Mucosa of stomach (tissue), 1 donor: ENCODE results near the gene EMP3.

Experiments
- H3K27me3 ChIP-seq: one replicate; pipeline ENCODE4 v1.7.0; 2013; ENCODE audit warnings: mild to moderate bottlenecking, low read length; ENCODE audit not compliant: control insufficient read depth, insufficient read depth
- H3K36me3 ChIP-seq: one replicate; pipeline ENCODE4 v1.7.0; 2013; ENCODE audit warnings: low read length; ENCODE audit not compliant: control insufficient read depth, insufficient read depth
- H3K4me1 ChIP-seq: one replicate; pipeline ENCODE4 v1.7.0; 2013; ENCODE audit warnings: mild to moderate bottlenecking, low read length; ENCODE audit not compliant: control insufficient read depth, insufficient read depth
- H3K4me3 ChIP-seq: one replicate; pipeline ENCODE4 v1.7.0; 2013; ENCODE audit warnings: low read length
- H3K9ac ChIP-seq: one replicate; pipeline ENCODE4 v1.7.0; 2013; ENCODE audit warnings: mild to moderate bottlenecking, low read length, moderate library complexity
- H3K9me3 ChIP-seq: one replicate; pipeline ENCODE4 v1.7.0; 2013; ENCODE audit warnings: mild to moderate bottlenecking, low read length, moderate library complexity; ENCODE audit not compliant: control insufficient read depth
- donor health status: Pancreatic carcinoma.

Gene EMP3

GRCh38 chr19:48340995-48341394 lies 15.6 kb downstream of the EMP3 start:
- Histone ChIP-seq H3K4me3 (no peak overlapping the region), H3K27me3 (no peaks in the 10 kb centered on the region), H3K4me1 (no peaks in the 10 kb centered on the region), H3K9ac (no peak overlapping the region), H3K9me3 (no peaks in the 10 kb centered on the region), H3K36me3 (no peaks in the 10 kb centered on the region)

GRCh38 chr19:48341515-48342413 lies 16.4 kb downstream of the EMP3 start:
- H3K36me3 ChIP-seq = no peaks in the 10 kb centered on the region
- no peaks in the 10 kb centered on the region for H3K27me3 ChIP-seq
- no peaks in the 10 kb centered on the region for H3K9me3 ChIP-seq
- H3K4me1 ChIP-seq = no peaks in the 10 kb centered on the region
- H3K9ac ChIP-seq = no peak overlapping the region
- no peak overlapping the region for H3K4me3 ChIP-seq

GRCh38 chr19:48342414-48342738 lies 17.0 kb downstream of the EMP3 start:
- H3K9ac ChIP-seq = no peak overlapping the region
- no peaks in the 10 kb centered on the region for H3K9me3 ChIP-seq
- H3K4me1 ChIP-seq = no peaks in the 10 kb centered on the region
- no peaks in the 10 kb centered on the region for H3K36me3 ChIP-seq
- no peak overlapping the region for H3K4me3 ChIP-seq
- H3K27me3 ChIP-seq = no peaks in the 10 kb centered on the region

GRCh38 chr19:48342841-48343540 lies 17.6 kb downstream of the EMP3 start:
- Histone ChIP-seq H3K4me1 (no peaks in the 10 kb centered on the region), H3K27me3 (no peaks in the 10 kb centered on the region), H3K36me3 (no peaks in the 10 kb centered on the region), H3K9me3 (no peaks in the 10 kb centered on the region), H3K4me3 (no peak overlapping the region), H3K9ac (no peak overlapping the region)

- Histone ChIP-seq H3K27me3 (no peaks in the 10 kb centered on the region), H3K9me3 (no peaks in the 10 kb centered on the region), H3K9ac (no peak overlapping the region), H3K4me1 (no peaks in the 10 kb centered on the region), H3K36me3 (no peaks in the 10 kb centered on the region), H3K4me3 (no peak overlapping the region)
These were observed 19.5 kb downstream of the EMP3 start for GRCh38 chr19:48344892-48345291.

- H3K9ac ChIP-seq = no peak overlapping the region
- no peaks in the 10 kb centered on the region for H3K27me3 ChIP-seq
- H3K36me3 ChIP-seq = no peaks in the 10 kb centered on the region
- no peaks in the 10 kb centered on the region for H3K9me3 ChIP-seq
- no peak overlapping the region for H3K4me3 ChIP-seq
- no peaks in the 10 kb centered on the region for H3K4me1 ChIP-seq
These were observed 20.8 kb downstream of the EMP3 start for GRCh38 chr19:48346191-48346590.

- H3K36me3 ChIP-seq = no peaks in the 10 kb centered on the region
- H3K4me1 ChIP-seq = no peaks in the 10 kb centered on the region
- H3K27me3 ChIP-seq = no peaks in the 10 kb centered on the region
- no peaks in the 10 kb centered on the region for H3K9me3 ChIP-seq
- H3K9ac ChIP-seq = no peak overlapping the region
- no peak overlapping the region for H3K4me3 ChIP-seq
These were observed 22.7 kb downstream of the EMP3 start for GRCh38 chr19:48348045-48348444.

GRCh38 chr19:48348737-48349136 lies 23.4 kb downstream of the EMP3 start:
- Histone ChIP-seq H3K9me3 (no peaks in the 10 kb centered on the region), H3K4me1 (no peaks in the 10 kb centered on the region), H3K9ac (no peak overlapping the region), H3K4me3 (no peak overlapping the region), H3K27me3 (no peaks in the 10 kb centered on the region), H3K36me3 (no peaks in the 10 kb centered on the region)

- H3K4me3 ChIP-seq = no peak overlapping the region
- no peak overlapping the region for H3K9ac ChIP-seq
- no peaks in the 10 kb centered on the region for H3K4me1 ChIP-seq
- H3K36me3 ChIP-seq = no peaks in the 10 kb centered on the region
- H3K9me3 ChIP-seq = no peaks in the 10 kb centered on the region
- H3K27me3 ChIP-seq = no peaks in the 10 kb centered on the region
These were observed 25.5 kb downstream of the EMP3 start for GRCh38 chr19:48350856-48351255.

GRCh38 chr19:48351341-48351752 lies 26.0 kb downstream of the EMP3 start:
- no peaks in the 10 kb centered on the region for H3K4me1 ChIP-seq
- no peak overlapping the region for H3K4me3 ChIP-seq
- no peaks in the 10 kb centered on the region for H3K9me3 ChIP-seq
- no peaks in the 10 kb centered on the region for H3K36me3 ChIP-seq
- H3K27me3 ChIP-seq = no peaks in the 10 kb centered on the region
- H3K9ac ChIP-seq = no peak overlapping the region

- H3K4me1 ChIP-seq = no peaks in the 10 kb centered on the region
- no peak overlapping the region for H3K4me3 ChIP-seq
- no peaks in the 10 kb centered on the region for H3K36me3 ChIP-seq
- no peak overlapping the region for H3K9ac ChIP-seq
- H3K27me3 ChIP-seq = no peaks in the 10 kb centered on the region
- no peaks in the 10 kb centered on the region for H3K9me3 ChIP-seq
These were observed 28.3 kb downstream of the EMP3 start for GRCh38 chr19:48353677-48354076.

GRCh38 chr19:48354332-48354992 lies 29.1 kb downstream of the EMP3 start:
- Histone ChIP-seq H3K4me3 (no peak overlapping the region), H3K9me3 (no peaks in the 10 kb centered on the region), H3K27me3 (no peaks in the 10 kb centered on the region), H3K4me1 (no peaks in the 10 kb centered on the region), H3K36me3 (no peaks in the 10 kb centered on the region), H3K9ac (no peak overlapping the region)
